ENCODE measurements around the gene SLC10A7. TPM values are rescaled to one million over a fixed set of nuclear protein-coding genes. Genes with fewer than 3 reads are reported as not detected.

The SLC10A7 gene
- total RNA-seq, 1 experiment from 2014 or later, result 15.9 TPM

DNA sequence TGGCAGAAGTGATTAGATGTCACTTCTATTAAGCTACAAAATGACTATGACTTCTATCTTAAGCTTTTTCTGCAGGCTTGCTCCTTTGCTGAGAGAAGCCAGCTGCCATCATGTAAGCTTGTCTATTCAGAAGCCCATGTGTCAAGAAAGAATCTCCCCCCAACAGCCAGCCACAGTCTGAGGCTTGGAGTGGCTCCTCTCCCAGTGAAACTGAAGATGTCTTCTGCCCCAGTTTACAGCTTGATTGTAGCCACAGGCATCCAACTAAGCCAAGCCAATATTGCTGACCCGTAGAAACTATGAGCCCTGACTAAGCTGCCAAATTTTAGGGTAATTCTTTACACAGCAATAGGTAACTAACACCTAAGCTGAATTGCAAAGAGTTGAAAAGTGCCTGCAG is 26.7 kb upstream of the SLC10A7 start:
- H3K36me3 Mint-ChIP-seq (ENCODE audit: insufficient read depth, unreplicated experiment), result no peaks in the 10 kb centered on the region
- H3K4me1 Mint-ChIP-seq (ENCODE audit: low read depth, unreplicated experiment), result no peaks in the 10 kb centered on the region
- DNase-seq, result no peak
- no peak overlapping the region for H3K27ac Mint-ChIP-seq (ENCODE audit: unreplicated experiment)
- intact Hi-C loops (cut with micrococcal nuclease; ENCODE audit: unreplicated experiment), result no loop called here
- no peak overlapping the region for H3K4me3 Mint-ChIP-seq (ENCODE audit: low read depth, unreplicated experiment)
- no TSS peak for BruUV-seq (replicated peaks)
- no peaks in the 10 kb centered on the region for H3K9me3 Mint-ChIP-seq (ENCODE audit: low read depth, unreplicated experiment)
- CTCF ChIA-PET, result no interaction called here
- no peak for TF ChIP-seq CTCF (IDR thresholded peaks at IDR 0.05; ENCODE audit: unreplicated experiment)
- no peaks in the 10 kb centered on the region for H3K27me3 Mint-ChIP-seq (ENCODE audit: unreplicated experiment)

GRCh38 chr4:146545102-146545501 is 23.4 kb upstream of the SLC10A7 start:
- H3K9me3 Mint-ChIP-seq (ENCODE audit: low read depth, unreplicated experiment), result no peaks in the 10 kb centered on the region
- H3K36me3 Mint-ChIP-seq (ENCODE audit: insufficient read depth, unreplicated experiment), result no peaks in the 10 kb centered on the region
- BruUV-seq (replicated peaks), result no TSS peak
- intact Hi-C loops (cut with micrococcal nuclease; ENCODE audit: unreplicated experiment), result loop anchor here (2.0 kb wide), 1 partner anchor 372 kb away; no protein-coding TSS in a partner anchor
- DNase-seq, result peak; percentile 17
- H3K27me3 Mint-ChIP-seq (ENCODE audit: unreplicated experiment), result no peaks in the 10 kb centered on the region
- CTCF ChIA-PET, result interaction anchor here (0.9 kb wide), 1 partner anchor 11 kb away, joined by 3 read pairs; no protein-coding TSS in a partner anchor
- no peak overlapping the region for H3K4me3 Mint-ChIP-seq (ENCODE audit: low read depth, unreplicated experiment)
- no peaks in the 10 kb centered on the region for H3K4me1 Mint-ChIP-seq (ENCODE audit: low read depth, unreplicated experiment)
- TF ChIP-seq CTCF (IDR thresholded peaks at IDR 0.05; ENCODE audit: unreplicated experiment), result no peak
- H3K27ac Mint-ChIP-seq (ENCODE audit: unreplicated experiment), result no peak overlapping the region

DNA sequence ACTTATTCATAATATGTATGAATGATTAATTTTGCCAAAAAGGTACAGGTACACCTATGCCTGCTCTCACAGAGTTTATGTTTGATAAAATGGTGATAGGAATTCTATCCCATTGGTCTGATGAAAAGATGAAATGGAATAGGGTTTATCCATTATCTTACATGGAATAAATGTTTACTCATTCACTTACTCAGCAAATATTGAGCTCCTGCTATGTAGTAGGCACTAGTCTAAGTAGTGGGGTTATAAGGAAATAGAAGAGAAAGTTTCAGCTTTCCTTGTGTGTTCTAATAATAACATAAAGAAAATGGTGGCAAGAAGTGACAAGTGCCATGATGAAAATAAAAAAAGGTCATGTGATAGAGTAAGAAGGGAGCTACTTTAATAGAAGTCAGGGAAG is 12.4 kb upstream of the SLC10A7 start:
- no TSS peak for BruUV-seq (replicated peaks)
- H3K4me1 Mint-ChIP-seq (ENCODE audit: low read depth, unreplicated experiment), result no peaks in the 10 kb centered on the region
- intact Hi-C loops (cut with micrococcal nuclease; ENCODE audit: unreplicated experiment), result no loop called here
- peaks cover 3% of the 10 kb centered on the region for H3K9me3 Mint-ChIP-seq (ENCODE audit: low read depth, unreplicated experiment)
- H3K36me3 Mint-ChIP-seq (ENCODE audit: insufficient read depth, unreplicated experiment), result no peaks in the 10 kb centered on the region
- no peak for DNase-seq
- H3K4me3 Mint-ChIP-seq (ENCODE audit: low read depth, unreplicated experiment), result no peak overlapping the region
- TF ChIP-seq CTCF (IDR thresholded peaks at IDR 0.05; ENCODE audit: unreplicated experiment), result no peak
- no peak overlapping the region for H3K27ac Mint-ChIP-seq (ENCODE audit: unreplicated experiment)
- no peaks in the 10 kb centered on the region for H3K27me3 Mint-ChIP-seq (ENCODE audit: unreplicated experiment)
- CTCF ChIA-PET, result interaction anchor here (0.5 kb wide), 1 partner anchor 11 kb away, joined by 3 read pairs; no protein-coding TSS in a partner anchor

GRCh38 chr4:146525754-146526153 is 4.0 kb upstream of the SLC10A7 start:
- no peak for TF ChIP-seq CTCF (IDR thresholded peaks at IDR 0.05; ENCODE audit: unreplicated experiment)
- H3K36me3 Mint-ChIP-seq (ENCODE audit: insufficient read depth, unreplicated experiment), result no peaks in the 10 kb centered on the region
- CTCF ChIA-PET, result no interaction called here
- H3K4me3 Mint-ChIP-seq (ENCODE audit: low read depth, unreplicated experiment), result no peak overlapping the region
- DNase-seq, result no peak
- no TSS peak for BruUV-seq (replicated peaks)
- no peaks in the 10 kb centered on the region for H3K27me3 Mint-ChIP-seq (ENCODE audit: unreplicated experiment)
- intact Hi-C loops (cut with micrococcal nuclease; ENCODE audit: unreplicated experiment), result no loop called here
- no peaks in the 10 kb centered on the region for H3K4me1 Mint-ChIP-seq (ENCODE audit: low read depth, unreplicated experiment)
- no peaks in the 10 kb centered on the region for H3K9me3 Mint-ChIP-seq (ENCODE audit: low read depth, unreplicated experiment)
- no peak overlapping the region for H3K27ac Mint-ChIP-seq (ENCODE audit: unreplicated experiment)
